Activated CD8-positive, alpha-beta memory T cell treated with anti-CD3 and anti-CD28 coated beads, Interleukin-2, amount 50 U/mL, for 24 hours (primary cell): ENCODE results near the gene TFE3.
"Not testable (repeated sequence)": the region's sequence is repeated elsewhere in the genome, so short reads cannot be mapped to it uniquely, and the experiment has no call there.

Source experiments
- DNase-seq: peaks from one replicate; pipeline ENCODE4 v3.0.0-alpha.2; 2020; ENCODE audit errors: extremely low read depth

The TFE3 gene

DNA sequence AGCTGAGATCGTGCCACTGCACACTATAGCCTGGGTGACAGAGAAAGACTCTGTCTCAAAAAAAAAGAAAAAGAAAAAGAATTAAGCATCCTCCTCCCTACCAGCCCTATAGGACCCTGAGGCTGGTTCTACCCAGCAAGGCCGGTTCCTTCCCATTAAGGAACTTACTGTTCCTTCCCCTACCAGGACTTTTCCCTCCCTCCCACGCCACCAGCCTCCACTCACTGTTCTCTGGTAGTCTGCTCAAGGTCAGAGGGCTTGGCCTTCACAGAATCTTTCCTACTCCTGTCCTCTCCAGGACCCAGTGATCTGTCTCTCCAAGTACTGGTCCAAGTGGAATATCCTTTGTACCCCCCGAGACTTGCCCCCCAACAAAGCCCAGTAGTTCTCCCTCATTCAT, 42.5 kb downstream of the TFE3 start:
- no peak for DNase-seq

- DNase-seq: no peak
Measured at GRCh38 chrX:48999030-48999429, 44.1 kb downstream of the TFE3 start.

- no peak for DNase-seq
Measured at GRCh38 chrX:48998391-48998790, 44.8 kb downstream of the TFE3 start.

GRCh38 chrX:48997865-48998264, 45.3 kb downstream of the TFE3 start:
- no peak for DNase-seq

DNA sequence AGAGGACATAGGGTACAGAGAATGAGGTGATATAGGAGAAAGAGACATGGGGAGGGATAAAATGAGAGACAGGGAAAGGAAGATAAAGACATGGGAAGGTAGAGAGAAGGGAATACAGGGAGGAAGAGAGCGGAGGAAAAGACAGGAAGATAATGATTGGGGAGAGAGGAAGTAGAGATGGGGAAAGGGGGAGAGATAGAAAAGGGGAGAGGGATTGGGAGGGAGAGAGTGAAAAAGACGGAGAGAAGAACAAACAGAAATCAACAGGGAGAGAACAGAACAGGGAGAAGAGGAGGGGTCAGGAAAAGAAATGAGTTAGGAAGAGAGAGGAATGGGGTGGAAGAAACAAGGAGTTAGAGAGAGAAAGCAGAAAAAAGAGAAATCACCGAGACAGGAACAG, 45.7 kb downstream of the TFE3 start:
- DNase-seq: no peak

GRCh38 chrX:48996969-48997368, 46.2 kb downstream of the TFE3 start:
- DNase-seq: no peak

GRCh38 chrX:48992341-48992740, 50.8 kb downstream of the TFE3 start:
- no peak for DNase-seq

DNA sequence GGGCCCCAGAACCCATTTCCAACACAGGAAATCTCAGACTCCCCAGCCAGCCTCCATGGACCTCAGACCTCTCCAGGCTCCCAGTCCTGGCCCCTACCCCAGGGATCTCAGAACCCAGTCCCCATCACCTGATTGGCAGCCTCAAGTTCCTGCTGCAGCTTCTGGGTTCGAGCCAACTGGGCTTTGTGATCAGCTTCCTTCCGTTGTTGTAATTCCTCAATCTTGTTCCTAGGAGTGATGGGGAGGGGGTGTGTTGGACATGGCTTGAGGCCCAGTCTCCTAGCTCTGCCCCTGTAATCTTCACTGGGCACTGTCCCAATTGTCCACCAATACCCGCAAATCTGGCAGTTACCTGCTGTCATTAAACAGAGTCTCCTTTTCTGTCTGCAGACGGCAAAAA, 53.7 kb downstream of the TFE3 start:
- no peak for DNase-seq

DNA sequence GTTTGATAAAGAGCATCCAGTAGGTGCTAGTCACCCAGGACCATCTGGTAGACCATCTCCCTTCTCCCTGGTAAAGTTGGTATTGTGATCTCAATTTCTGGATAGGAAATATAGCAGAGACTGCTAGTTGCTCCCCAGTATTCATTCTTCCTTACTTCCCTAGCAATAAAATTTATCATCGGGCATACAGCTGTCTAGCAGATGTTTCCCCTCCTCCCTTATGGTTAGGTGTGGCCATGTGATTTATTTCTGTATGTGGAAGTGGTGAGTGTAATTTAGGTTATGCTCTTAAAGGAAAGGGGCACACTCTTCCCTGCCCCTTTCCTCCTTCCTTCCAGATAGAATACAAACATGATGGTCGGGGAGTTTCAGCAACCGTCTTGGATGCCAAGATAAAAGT, 59.3 kb downstream of the TFE3 start:
- DNase-seq: no peak

DNA sequence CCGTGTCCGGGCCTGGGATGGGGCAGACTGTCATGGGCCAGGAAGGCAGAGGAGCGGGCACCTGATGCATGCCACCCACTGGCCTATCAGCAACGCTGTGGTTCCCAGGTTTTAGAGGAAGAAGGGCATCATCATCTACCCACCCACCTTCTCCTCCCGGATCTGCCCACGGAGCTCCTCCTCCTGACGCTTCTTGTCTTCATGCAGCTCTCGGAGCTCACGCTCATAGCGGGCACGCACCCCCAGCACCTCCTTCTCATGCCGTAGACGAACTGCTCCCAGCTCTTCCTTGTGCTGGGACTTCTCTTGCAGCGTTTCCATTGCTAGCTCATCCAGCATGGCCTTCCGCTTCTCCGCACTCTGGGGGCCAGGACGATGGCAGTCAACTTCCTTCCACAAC, 60.1 kb downstream of the TFE3 start:
- no peak for DNase-seq

GRCh38 chrX:48981178-48981577, 62.0 kb downstream of the TFE3 start:
- no peak for DNase-seq

GRCh38 chrX:48980341-48980740, 62.8 kb downstream of the TFE3 start:
- DNase-seq: not testable (repeated sequence)
